B cell (primary cell): ENCODE measurements around the gene HOATZ. TPM values are rescaled to one million over a fixed set of nuclear protein-coding genes. Genes with fewer than 3 reads are reported as not detected.

Source experiments
- ATAC-seq: fragments of 200-7000 bp; cut with Tn5 transposase; one replicate; pipeline ENCODE4 v1.10.0; 2021; ENCODE audit warnings: low read depth, mild to moderate bottlenecking, moderate number of reproducible peaks, moderate library complexity
- CTCF ChIA-PET: fragments of 350-600 bp; sonication (Branson Sonifier 250); formaldehyde crosslinking; loops from one replicate; lab custom pipeline; 2021; ENCODE audit warnings: antibody characterized with exemption, inconsistent platforms; lab: Charles Lee
- POLR2A ChIA-PET: fragments of 350-600 bp; sonication (Branson Sonifier 250); formaldehyde crosslinking; loops from one replicate; lab custom pipeline; 2021; ENCODE audit warnings: antibody characterized with exemption; lab: Charles Lee
- DNase-seq: peaks from one replicate; pipeline ENCODE4 v3.0.0; 2013
- H2AFZ ChIP-seq: 2 replicates; pipeline ENCODE4 v1.6.1; 2012; ENCODE audit warnings: mild to moderate bottlenecking, low read depth, low read length; ENCODE audit not compliant: insufficient read depth, poor library complexity, severe bottlenecking
- H3K27ac ChIP-seq, 2 donors: 1 replicate in 1 of 2; 2 replicates in 1 of 2; pipeline ENCODE4 v1.5.1; 2012 to 2013; ENCODE audit warnings: low read length in 2 of 2, mild to moderate bottlenecking in 2 of 2, moderate library complexity in 1 of 2
- H3K27me3 ChIP-seq, 4 experiments: fragments of 200-600 bp in 1 of 4; sonication (generic) in 1 of 4; replicated peaks in 1 of 4; 1 replicate in 2 of 4; 2 replicates in 2 of 4; pipeline versions ENCODE4 v1.6.1 to v1.7.0; 2013 to 2016; ENCODE audit warnings: low read length in 3 of 4, mild to moderate bottlenecking in 2 of 4, mixed read lengths in 1 of 4, moderate library complexity in 1 of 4; ENCODE audit not compliant: insufficient read depth in 4 of 4, control insufficient read depth in 3 of 4; ENCODE audit errors: control extremely low read depth in 1 of 4
- H3K36me3 ChIP-seq, 2 experiments: replicated peaks in 1 of 2; 1 replicate in 1 of 2; 2 replicates in 1 of 2; pipeline versions ENCODE4 v1.6.1 to v1.7.1; 2013; ENCODE audit warnings: low read length in 1 of 2; ENCODE audit not compliant: insufficient read depth in 2 of 2, control insufficient read depth in 1 of 2; ENCODE audit errors: control extremely low read depth in 1 of 2, extremely low read depth in 1 of 2
- H3K4me1 ChIP-seq, 2 donors: fragments of 200-600 bp in 1 of 2; sonication (generic) in 1 of 2; 1 replicate in 1 of 2; 2 replicates in 1 of 2; pipeline versions ENCODE4 v1.5.1 to v1.6.1; 2013 to 2017; ENCODE audit warnings: low read length in 2 of 2; ENCODE audit not compliant: control insufficient read depth in 2 of 2, insufficient read depth in 2 of 2
- H3K4me2 ChIP-seq: replicated peaks from 2 replicates; pipeline ENCODE3; 2012; ENCODE audit warnings: mild to moderate bottlenecking, low read depth, low read length; ENCODE audit not compliant: poor library complexity, severe bottlenecking
- H3K4me3 ChIP-seq, 5 experiments: fragments of 200-600 bp in 1 of 5; sonication (generic) in 1 of 5; 1 replicate in 3 of 5; 2 replicates in 2 of 5; pipeline versions ENCODE4 v1.5.1 to v1.7.0; 2011 to 2016; ENCODE audit warnings: low read length in 4 of 5, mild to moderate bottlenecking in 4 of 5, low read depth in 2 of 5, control low read depth in 1 of 5, moderate library complexity in 1 of 5; ENCODE audit not compliant: insufficient read depth in 1 of 5; ENCODE audit errors: control extremely low read depth in 1 of 5, extremely low read depth in 1 of 5
- H3K79me2 ChIP-seq: fragments of 200-600 bp; sonication (generic); one replicate; pipeline ENCODE4 v1.6.0; 2016; ENCODE audit warnings: low read length; ENCODE audit not compliant: control insufficient read depth, insufficient read depth
- H3K9ac ChIP-seq: fragments of 200-600 bp; sonication (generic); 2 replicates; pipeline ENCODE4 v1.6.1; 2017; ENCODE audit warnings: mild to moderate bottlenecking, low read length, moderate library complexity
- H3K9me3 ChIP-seq, 3 donors: one replicate each; pipeline versions ENCODE4 v1.6.1 to v1.7.1; 2013; ENCODE audit warnings: low read length in 2 of 3; ENCODE audit not compliant: control insufficient read depth in 2 of 3, insufficient read depth in 1 of 3; ENCODE audit errors: control extremely low read depth in 1 of 3
- H4K20me1 ChIP-seq: 2 replicates; pipeline ENCODE4 v1.6.0; 2012; ENCODE audit warnings: mild to moderate bottlenecking, low read length; ENCODE audit not compliant: insufficient read depth, control insufficient read depth, poor library complexity, severe bottlenecking
- H3K27ac Mint-ChIP-seq: one replicate; pipeline ENCODE4 v1.8.0; 2021; ENCODE audit warnings: mixed read lengths
- H3K27me3 Mint-ChIP-seq: one replicate; pipeline ENCODE4 v1.8.0; 2021; ENCODE audit warnings: mixed read lengths
- H3K4me1 Mint-ChIP-seq: one replicate; pipeline ENCODE4 v1.8.0; 2021; ENCODE audit warnings: mixed read lengths
- H3K4me3 Mint-ChIP-seq: one replicate; pipeline ENCODE4 v1.8.0; 2021; ENCODE audit warnings: mixed read lengths
- H3K9me3 Mint-ChIP-seq: one replicate; pipeline ENCODE4 v1.8.0; 2022; ENCODE audit warnings: mixed read lengths; ENCODE audit not compliant: insufficient read depth
- CTCF ChIP-seq: fragments of 200-600 bp; IDR thresholded peaks from one replicate; pipeline ENCODE4 v1.8.0; 2022; ENCODE audit warnings: antibody characterized with exemption, mild to moderate bottlenecking
- EZH2 ChIP-seq: IDR thresholded peaks from 2 replicates; pipeline ENCODE4 v1.6.1; 2012; ENCODE audit warnings: borderline replicate concordance, low read depth, mild to moderate bottlenecking, moderate library complexity, low read length; ENCODE audit not compliant: insufficient read depth, poor library complexity, severe bottlenecking
- WGBS: methylation state at CpG from one replicate; pipeline ENCODE4 v1.1.5; 2013; ENCODE audit warnings: missing lambda C conversion rate; ENCODE audit not compliant: insufficient coverage; 5-methylcytosine and 5-hydroxymethylcytosine counted together
- intact Hi-C: fragments of 100-400 bp; cut with micrococcal nuclease; formaldehyde crosslinking; loops from one replicate; pipeline ENCODE4 v1.10.0; 2022
- polyA plus RNA-seq: library from polyadenylated mRNA; depleted of rRNA; stranded (reverse); fragments of >200 nt; gene quantifications from 2 replicates; pipeline ENCODE4 v1.2.3, GENCODE V29; 2012
- total RNA-seq, 2 donors: library from RNA; stranded (reverse); fragments of 120-200 nt in 1 of 2; gene quantifications; 1 replicate in 1 of 2; 2 replicates in 1 of 2; pipeline versions ENCODE4 v1.2.3 to v1.2.4, GENCODE V29; 2013 to 2022

The HOATZ gene
- total and polyA plus RNA-seq, 2 donors (not counting 1 experiment from before 2014, with no cell fraction given), result not detected

GRCh38 chr11:111555255-111555654, 40.7 kb downstream of the HOATZ start:
- TF ChIP-seq EZH2, result no peak
- peaks cover 7% of the 10 kb centered on the region for H3K9me3 Mint-ChIP-seq
- ATAC-seq, result no peak

GRCh38 chr11:111557425-111558111, 43.0 kb downstream of the HOATZ start:
- no peak for DNase-seq
- intact Hi-C loops, result no loop called here
- Histone ChIP-seq H3K27ac (no peak overlapping the region), H3K4me1 (no peaks in the 10 kb centered on the region), H3K4me3 (no peak overlapping the region), H2AFZ (no peak overlapping the region), H3K4me2 (no peak overlapping the region), H3K79me2 (no peaks in the 10 kb centered on the region), H4K20me1 (no peaks in the 10 kb centered on the region), H3K9ac (no peak overlapping the region), H3K27me3 (peaks cover 0 to 2% (median 0%) of the 10 kb centered on the region in 4 experiments), H3K9me3 (peaks cover 0 to 12% (median 7%) of the 10 kb centered on the region in 3 donors), H3K36me3 (no peaks in the 10 kb centered on the region)
- WGBS, result no CpG with 5 or more reads among the region's 5 CpGs
- ATAC-seq, result no peak
- POLR2A ChIA-PET, result no interaction called here
- Mint-ChIP-seq H3K9me3 (peaks cover 7% of the 10 kb centered on the region), H3K27ac (no peak overlapping the region), H3K4me1 (no peaks in the 10 kb centered on the region), H3K4me3 (no peak overlapping the region), H3K27me3 (peaks cover 19% of the 10 kb centered on the region)
- TF ChIP-seq CTCF (no peak), EZH2 (no peak)
- CTCF ChIA-PET, result interaction anchor here (0.9 kb wide), 1 partner anchor 220 kb away, joined by 3 read pairs; no protein-coding TSS in a partner anchor

More at GRCh38 chr11:111555255-111555654, 40.7 kb downstream of the HOATZ start:
- Histone ChIP-seq H3K79me2 (no peaks in the 10 kb centered on the region), H3K4me3 (no peak overlapping the region), H3K4me2 (no peak overlapping the region), H3K36me3 (no peaks in the 10 kb centered on the region), H3K27me3 (peaks cover 0 to 2% (median 0%) of the 10 kb centered on the region in 4 experiments), H3K9ac (no peak overlapping the region), H3K27ac (no peak overlapping the region), H3K4me1 (no peaks in the 10 kb centered on the region), H4K20me1 (no peaks in the 10 kb centered on the region), H2AFZ (no peak overlapping the region), H3K9me3 (peaks cover 0 to 12% (median 7%) of the 10 kb centered on the region in 3 donors)
- no peak overlapping the region for H3K27ac Mint-ChIP-seq
- no peak overlapping the region for H3K4me3 Mint-ChIP-seq
- ChIA-PET CTCF (no interaction called here), POLR2A (no interaction called here)
- H3K4me1 Mint-ChIP-seq, result no peaks in the 10 kb centered on the region
- H3K27me3 Mint-ChIP-seq, result peaks cover 22% of the 10 kb centered on the region
- DNase-seq, result no peak
- intact Hi-C loops, result no loop called here
